ENCODE results near the gene TM4SF5.
A peak's percentile ranks its signal among the peaks of the same experiment; 100 is the strongest.
"Not testable (repeated sequence)": the region's sequence is repeated elsewhere in the genome, so short reads cannot be mapped to it uniquely, and the experiment has no call there.

Gene TM4SF5

DNA sequence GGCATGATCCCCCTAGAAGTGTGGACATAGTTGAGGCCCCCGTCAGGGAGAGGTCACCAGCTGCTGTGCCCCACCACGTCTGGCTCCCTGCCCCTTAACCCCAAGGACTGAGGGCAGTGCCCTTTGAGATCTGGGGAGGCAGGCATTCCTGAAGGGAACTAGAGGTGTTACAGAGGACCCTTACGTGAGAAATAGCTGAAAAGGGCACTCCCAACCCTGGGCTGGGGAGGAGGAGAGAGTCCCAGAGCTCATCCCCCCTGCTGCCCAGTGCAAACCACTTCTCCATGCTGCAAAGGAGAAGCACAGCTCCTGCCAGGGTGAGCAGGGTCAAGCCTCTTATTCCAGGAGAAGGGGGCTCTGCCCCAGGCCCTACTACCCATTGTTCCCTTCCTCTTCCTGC, 51.1 kb downstream of the TM4SF5 start:
- TF ChIP-seq, protein P1, sequence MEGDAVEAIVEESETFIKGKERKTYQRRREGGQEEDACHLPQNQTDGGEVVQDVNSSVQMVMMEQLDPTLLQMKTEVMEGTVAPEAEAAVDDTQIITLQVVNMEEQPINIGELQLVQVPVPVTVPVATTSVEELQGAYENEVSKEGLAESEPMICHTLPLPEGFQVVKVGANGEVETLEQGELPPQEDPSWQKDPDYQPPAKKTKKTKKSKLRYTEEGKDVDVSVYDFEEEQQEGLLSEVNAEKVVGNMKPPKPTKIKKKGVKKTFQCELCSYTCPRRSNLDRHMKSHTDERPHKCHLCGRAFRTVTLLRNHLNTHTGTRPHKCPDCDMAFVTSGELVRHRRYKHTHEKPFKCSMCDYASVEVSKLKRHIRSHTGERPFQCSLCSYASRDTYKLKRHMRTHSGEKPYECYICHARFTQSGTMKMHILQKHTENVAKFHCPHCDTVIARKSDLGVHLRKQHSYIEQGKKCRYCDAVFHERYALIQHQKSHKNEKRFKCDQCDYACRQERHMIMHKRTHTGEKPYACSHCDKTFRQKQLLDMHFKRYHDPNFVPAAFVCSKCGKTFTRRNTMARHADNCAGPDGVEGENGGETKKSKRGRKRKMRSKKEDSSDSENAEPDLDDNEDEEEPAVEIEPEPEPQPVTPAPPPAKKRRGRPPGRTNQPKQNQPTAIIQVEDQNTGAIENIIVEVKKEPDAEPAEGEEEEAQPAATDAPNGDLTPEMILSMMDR (IDR thresholded peaks at IDR 0.05): no peak
- no peaks in the 10 kb centered on the region for H3K36me3 ChIP-seq
- no peak overlapping the region for H3K4me3 ChIP-seq (ENCODE audit: low read depth in 1 of 2, low read length in 1 of 2)
- H3K9me3 ChIP-seq: no peaks in the 10 kb centered on the region
- peaks cover 4% of the 10 kb centered on the region for H3K27me3 ChIP-seq
- H3K4me1 ChIP-seq (ENCODE audit: control insufficient read depth in 1 of 2, insufficient read depth in 1 of 2, low read depth in 1 of 2, low read length in 1 of 2): no peaks in the 10 kb centered on the region
- H3K27ac ChIP-seq: no peak overlapping the region

DNA sequence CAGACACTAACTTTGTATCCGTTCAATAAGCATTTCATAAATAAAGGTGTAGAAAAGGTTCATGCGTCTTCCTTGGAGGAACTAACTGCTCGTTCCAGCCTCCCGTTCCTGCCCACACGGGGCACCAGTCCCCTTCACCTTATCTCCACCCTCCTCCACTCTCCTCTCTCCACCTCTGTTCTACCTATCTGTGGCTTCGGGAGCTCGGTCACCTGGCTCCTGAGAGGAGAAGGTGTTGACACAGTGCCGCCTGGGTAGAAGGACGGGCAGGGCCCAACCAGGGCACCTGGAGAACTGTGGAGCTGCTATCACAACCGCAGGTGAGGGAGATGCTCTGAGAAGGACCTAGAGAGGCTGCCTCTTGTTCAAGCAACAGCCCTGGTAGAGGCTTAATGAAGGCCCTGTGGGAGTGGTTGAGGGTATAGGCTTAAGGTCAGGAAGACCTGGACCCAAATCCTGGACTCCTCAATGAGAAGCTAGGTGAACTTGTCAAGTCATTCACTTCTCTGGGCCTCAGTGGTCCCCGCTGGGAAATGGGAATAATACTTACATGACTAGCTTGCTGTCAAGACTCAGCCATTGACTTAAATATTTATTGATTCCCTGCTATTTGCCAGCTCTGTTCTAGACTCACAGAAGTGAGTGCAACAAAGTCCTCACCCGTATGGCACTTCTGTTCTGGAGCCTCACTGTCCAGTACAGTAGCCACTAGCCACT, 51.8 kb downstream of the TM4SF5 start:
- TF ChIP-seq, protein P1 (IDR thresholded peaks at IDR 0.05): no peak
- Histone ChIP-seq H3K27me3 (peaks cover 4% of the 10 kb centered on the region), H3K4me1 (ENCODE audit: control insufficient read depth in 1 of 2, insufficient read depth in 1 of 2, low read depth in 1 of 2, low read length in 1 of 2) (no peaks in the 10 kb centered on the region), H3K4me3 (ENCODE audit: low read depth in 1 of 2, low read length in 1 of 2) (no peak overlapping the region), H3K9me3 (no peaks in the 10 kb centered on the region), H3K36me3 (no peaks in the 10 kb centered on the region), H3K27ac (no peak overlapping the region)

DNA sequence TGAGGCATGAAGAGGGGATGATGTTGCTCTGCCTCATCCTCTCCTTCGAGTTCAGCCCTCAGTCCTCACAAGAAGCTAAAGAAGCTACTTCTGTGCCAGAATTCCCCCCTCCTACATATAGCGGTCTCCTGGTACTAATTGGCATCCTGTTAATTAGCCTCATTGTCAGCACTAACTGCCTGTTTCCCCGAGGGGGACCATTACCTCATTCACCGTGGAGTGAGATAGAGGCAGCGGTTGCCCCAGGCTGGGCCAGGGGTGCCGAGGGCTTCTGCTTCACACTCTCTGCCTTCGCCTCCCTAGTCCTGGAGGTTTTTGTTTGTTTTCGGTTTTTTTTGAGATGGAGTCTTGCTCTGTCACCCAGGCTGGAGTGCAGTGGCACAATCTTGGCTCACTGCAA, 55.7 kb downstream of the TM4SF5 start:
- H3K27me3 ChIP-seq: peaks cover 4% of the 10 kb centered on the region
- TF ChIP-seq, protein P1 (IDR thresholded peaks at IDR 0.05): no peak
- H3K4me1 ChIP-seq (ENCODE audit: control insufficient read depth in 1 of 2, insufficient read depth in 1 of 2, low read depth in 1 of 2, low read length in 1 of 2): no peaks in the 10 kb centered on the region
- no peaks in the 10 kb centered on the region for H3K9me3 ChIP-seq
- H3K36me3 ChIP-seq: no peaks in the 10 kb centered on the region
- no peak overlapping the region for H3K27ac ChIP-seq
- no peak overlapping the region for H3K4me3 ChIP-seq (ENCODE audit: low read depth in 1 of 2, low read length in 1 of 2)

DNA sequence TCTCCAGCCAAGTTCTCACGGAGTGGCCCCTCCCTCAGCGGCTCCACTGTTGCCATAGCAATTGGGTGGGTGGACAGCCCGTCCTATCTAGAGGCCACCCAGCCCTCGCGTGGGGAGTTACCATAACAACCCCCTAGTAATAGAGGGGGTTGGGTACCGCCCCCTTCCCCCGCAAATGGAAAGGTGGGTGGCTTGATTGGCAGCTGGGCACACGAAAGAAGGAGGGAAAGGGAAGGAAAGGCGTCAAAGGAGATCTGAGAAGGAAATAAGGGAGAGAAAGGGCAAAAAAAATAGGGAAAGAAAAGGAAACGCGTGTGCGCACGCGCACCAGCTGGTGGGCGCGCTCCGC, 61.1 kb downstream of the TM4SF5 start:
- H3K9me3 ChIP-seq, H3K27me3 ChIP-seq, H3K36me3 ChIP-seq: not testable (repeated sequence)
- Histone ChIP-seq H3K27ac (peak overlapping the region; percentile 87), H3K4me1 (ENCODE audit: control insufficient read depth in 1 of 2, insufficient read depth in 1 of 2, low read depth in 1 of 2, low read length in 1 of 2) (peaks cover 30 to 41% of the 10 kb centered on the region in 2 experiments), H3K4me3 (ENCODE audit: low read depth in 1 of 2, low read length in 1 of 2) (peak overlapping the region; percentile 81 to 93)

Measured in neutrophil (primary cell).